ENCODE results near the gene LRRTM3.

Gene LRRTM3

GRCh38 chr10:67141300-67141699 lies 215.5 kb downstream of the LRRTM3 start:
- Histone ChIP-seq H3K27me3 (ENCODE audit: control insufficient read depth, insufficient read depth, low read length) (no peaks in the 10 kb centered on the region), H3K9me3 (ENCODE audit: control insufficient read depth, low read depth, low read length) (no peaks in the 10 kb centered on the region), H3K27ac (ENCODE audit: low read length) (no peak overlapping the region), H3K4me3 (ENCODE audit: low read length) (no peak overlapping the region), H3K9ac (ENCODE audit: low read length) (no peak overlapping the region), H3K4me1 (ENCODE audit: control insufficient read depth, low read depth, low read length) (peaks cover 6% of the 10 kb centered on the region), H3K36me3 (ENCODE audit: control insufficient read depth, low read depth, low read length) (no peaks in the 10 kb centered on the region)

GRCh38 chr10:67144530-67144929 lies 218.7 kb downstream of the LRRTM3 start:
- Histone ChIP-seq H3K27me3 (ENCODE audit: control insufficient read depth, insufficient read depth, low read length) (no peaks in the 10 kb centered on the region), H3K4me3 (ENCODE audit: low read length) (no peak overlapping the region), H3K36me3 (ENCODE audit: control insufficient read depth, low read depth, low read length) (no peaks in the 10 kb centered on the region), H3K4me1 (ENCODE audit: control insufficient read depth, low read depth, low read length) (peaks cover 6% of the 10 kb centered on the region), H3K9ac (ENCODE audit: low read length) (no peak overlapping the region), H3K9me3 (ENCODE audit: control insufficient read depth, low read depth, low read length) (no peaks in the 10 kb centered on the region), H3K27ac (ENCODE audit: low read length) (no peak overlapping the region)

Data from iPS-18a (cell line).